Measurements from ENCODE around the gene CASP3.
"Not testable (repeated sequence)": the region's sequence is repeated elsewhere in the genome, so short reads cannot be mapped to it uniquely, and the experiment has no call there.

Gene CASP3

DNA sequence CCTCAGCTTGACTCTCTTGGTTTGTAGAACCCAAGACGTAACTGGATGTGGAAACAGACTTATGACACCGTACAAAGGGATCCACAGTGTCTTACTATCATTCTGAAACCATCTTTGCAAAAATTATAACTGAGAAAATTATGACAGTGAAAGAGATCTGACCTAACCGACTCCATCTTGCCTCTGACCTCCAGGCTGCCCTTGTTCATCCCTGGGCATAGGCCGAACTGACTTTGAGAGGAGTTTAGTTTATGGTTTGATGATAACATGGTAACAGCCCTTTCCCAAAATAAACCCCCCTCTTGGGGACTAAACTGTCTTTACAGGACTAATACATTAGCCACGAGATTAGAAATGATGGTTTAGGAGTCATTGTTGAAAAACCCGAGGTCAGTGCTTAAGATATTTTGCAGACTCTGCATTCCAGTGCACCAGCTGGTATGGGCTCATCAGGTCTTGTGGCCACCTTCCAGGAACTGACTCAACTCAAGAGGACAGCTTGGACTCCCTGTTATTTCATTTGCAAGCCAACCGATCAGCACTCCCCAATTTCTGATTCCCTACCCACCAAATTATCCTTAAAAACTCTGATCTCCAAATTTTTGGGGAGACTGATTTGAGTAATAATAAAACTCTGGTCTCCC, 49.6 kb downstream of the CASP3 start:
- H3K4me3 ChIP-seq (replicated peaks; ENCODE audit: low read depth, low read length): no peak overlapping the region
- peak; percentile 84 for DNase-seq (ENCODE audit: low read depth)
- TF ChIP-seq, protein P1, sequence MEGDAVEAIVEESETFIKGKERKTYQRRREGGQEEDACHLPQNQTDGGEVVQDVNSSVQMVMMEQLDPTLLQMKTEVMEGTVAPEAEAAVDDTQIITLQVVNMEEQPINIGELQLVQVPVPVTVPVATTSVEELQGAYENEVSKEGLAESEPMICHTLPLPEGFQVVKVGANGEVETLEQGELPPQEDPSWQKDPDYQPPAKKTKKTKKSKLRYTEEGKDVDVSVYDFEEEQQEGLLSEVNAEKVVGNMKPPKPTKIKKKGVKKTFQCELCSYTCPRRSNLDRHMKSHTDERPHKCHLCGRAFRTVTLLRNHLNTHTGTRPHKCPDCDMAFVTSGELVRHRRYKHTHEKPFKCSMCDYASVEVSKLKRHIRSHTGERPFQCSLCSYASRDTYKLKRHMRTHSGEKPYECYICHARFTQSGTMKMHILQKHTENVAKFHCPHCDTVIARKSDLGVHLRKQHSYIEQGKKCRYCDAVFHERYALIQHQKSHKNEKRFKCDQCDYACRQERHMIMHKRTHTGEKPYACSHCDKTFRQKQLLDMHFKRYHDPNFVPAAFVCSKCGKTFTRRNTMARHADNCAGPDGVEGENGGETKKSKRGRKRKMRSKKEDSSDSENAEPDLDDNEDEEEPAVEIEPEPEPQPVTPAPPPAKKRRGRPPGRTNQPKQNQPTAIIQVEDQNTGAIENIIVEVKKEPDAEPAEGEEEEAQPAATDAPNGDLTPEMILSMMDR (IDR thresholded peaks at IDR 0.05; ENCODE audit: low read length, missing control alignments): no peak

DNA sequence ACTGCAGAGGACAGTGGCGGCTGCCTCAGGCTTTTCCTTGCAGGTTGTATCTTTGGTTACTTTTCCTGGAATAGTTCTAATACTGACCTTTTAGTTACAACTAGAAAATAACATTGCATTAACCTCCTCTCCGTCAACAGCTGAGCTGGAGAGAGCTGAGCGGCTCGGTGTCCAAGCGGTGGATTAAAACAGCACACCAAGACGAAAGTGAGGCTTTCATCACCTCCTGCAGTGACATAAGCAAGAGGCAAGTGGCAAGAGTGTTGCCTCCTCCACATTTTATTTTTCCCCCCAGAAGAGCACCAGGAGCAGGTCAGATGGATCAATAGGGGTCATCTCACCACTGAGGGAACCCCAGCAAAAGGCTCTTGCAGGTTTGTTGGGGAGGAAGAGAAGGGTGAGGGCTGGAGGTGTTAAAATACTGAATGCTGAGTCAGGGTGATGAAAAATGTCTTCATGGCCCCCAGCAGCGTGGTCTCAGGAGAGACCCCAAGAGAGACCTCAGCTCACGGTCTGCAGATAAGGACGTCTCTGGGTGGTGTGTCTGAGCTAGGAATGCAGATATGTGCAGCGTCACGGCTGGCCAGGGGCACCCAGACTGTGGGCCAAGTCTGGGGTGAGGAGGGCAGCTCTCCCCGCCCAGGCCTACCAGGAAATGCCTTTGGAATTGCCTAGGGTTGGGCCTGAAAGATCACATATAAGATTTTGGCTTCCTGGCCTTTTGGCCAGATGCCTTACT, 50.3 kb downstream of the CASP3 start:
- TF ChIP-seq, protein P1 (IDR thresholded peaks at IDR 0.05; ENCODE audit: low read length, missing control alignments): no peak
- DNase-seq (ENCODE audit: low read depth): peak; percentile 66
- H3K4me3 ChIP-seq (replicated peaks; ENCODE audit: low read depth, low read length): no peak overlapping the region

DNA sequence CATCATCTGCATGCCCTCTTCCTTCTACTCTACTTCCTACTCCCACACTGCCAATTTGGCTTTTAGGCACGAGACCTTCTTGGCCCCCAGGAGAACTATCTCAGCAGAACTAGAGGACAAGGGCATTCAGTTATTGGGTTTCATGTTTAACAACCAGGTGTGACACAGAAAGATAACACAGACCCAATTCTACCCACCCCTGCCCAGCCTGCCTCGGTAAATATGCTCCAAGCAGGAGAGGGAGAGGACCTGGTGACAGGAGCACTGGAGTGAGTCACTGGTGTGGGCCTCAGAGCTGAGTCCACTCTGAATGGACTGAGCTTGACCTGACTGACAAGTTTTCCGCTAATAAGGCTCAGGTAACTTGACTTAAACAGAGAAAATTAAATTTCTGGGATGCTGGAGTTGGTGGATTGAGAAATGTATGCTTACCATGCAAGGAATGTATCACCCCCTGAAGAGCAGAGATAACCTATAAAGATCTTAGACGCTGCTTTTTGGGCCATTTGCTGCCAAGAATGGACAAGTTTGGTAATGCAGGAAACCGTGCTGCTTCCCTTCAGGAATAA, 52.5 kb downstream of the CASP3 start:
- DNase-seq (ENCODE audit: low read depth): peak; percentile 40
- H3K4me3 ChIP-seq (replicated peaks; ENCODE audit: low read depth, low read length): no peak overlapping the region
- TF ChIP-seq, protein P1 (IDR thresholded peaks at IDR 0.05; ENCODE audit: low read length, missing control alignments): no peak

DNA sequence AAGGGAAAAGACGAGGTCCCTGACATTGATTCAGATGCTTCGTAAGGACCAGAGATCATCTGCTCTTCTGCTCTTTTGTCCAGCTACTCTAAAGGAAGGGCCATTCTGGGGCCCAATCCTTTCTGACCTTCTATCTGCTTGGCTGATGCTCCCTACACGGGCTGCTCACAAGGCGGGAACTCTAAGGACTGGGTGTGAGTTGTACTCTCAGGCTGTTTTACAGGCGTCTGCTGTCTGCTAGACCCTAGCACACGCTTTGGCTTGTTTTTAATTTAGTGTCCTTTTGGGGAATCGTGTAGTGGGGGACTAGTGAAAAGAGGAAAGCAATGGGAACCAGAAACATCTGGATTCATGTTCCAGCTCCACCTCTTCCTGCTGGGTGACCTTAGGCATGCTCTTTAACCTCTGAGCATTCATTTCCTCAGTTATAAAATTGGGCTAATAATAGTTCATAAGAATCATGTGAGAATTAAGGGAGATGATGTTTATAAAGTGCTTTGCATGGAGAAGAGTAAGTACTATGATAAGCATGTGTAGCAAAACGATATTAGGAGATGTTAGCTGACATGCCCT, 53.1 kb downstream of the CASP3 start:
- DNase-seq (ENCODE audit: low read depth): no peak
- no peak overlapping the region for H3K4me3 ChIP-seq (replicated peaks; ENCODE audit: low read depth, low read length)
- TF ChIP-seq, protein P1 (IDR thresholded peaks at IDR 0.05; ENCODE audit: low read length, missing control alignments): no peak

DNA sequence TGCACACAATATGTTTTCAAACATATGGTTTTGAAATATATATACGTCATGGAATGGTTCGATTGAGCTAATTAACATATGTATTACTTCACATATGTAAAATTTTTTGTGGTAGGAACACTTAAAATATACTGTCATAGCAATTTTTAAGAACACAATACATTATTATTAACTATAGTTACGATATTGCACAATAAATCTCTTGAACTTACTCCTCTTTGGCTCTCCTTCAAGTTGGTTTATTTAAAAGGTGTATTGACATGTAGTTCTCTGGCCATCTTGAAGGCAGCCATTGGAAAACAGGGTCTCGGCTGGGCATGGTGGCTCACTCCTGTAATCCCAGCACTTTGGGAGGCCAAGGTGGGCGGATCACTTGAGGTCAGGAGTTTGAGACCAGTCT, 53.8 kb downstream of the CASP3 start:
- TF ChIP-seq, protein P1 (IDR thresholded peaks at IDR 0.05; ENCODE audit: low read length, missing control alignments): no peak
- H3K4me3 ChIP-seq (replicated peaks; ENCODE audit: low read depth, low read length): no peak overlapping the region
- no peak for DNase-seq (ENCODE audit: low read depth)

DNA sequence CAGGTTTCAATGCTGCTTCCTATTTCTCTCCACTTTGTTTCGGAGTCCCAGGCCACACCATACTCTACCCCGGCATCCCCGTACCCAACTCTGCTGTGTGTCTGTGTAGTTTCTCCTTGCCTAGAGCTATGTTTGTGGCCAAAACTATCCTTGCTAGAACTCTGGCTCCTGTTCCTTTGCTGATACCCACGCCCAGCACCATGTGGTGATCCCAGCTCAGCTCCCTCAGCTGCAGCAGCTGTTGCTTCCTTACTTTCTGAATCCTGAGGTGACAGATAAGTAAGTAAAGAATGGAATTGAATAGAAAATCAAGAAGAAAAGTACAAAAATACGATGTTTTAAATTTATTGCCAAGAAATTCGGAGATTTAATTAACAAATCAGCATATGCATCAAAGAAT, 55.8 kb downstream of the CASP3 start:
- no peak overlapping the region for H3K4me3 ChIP-seq (replicated peaks; ENCODE audit: low read depth, low read length)
- no peak for DNase-seq (ENCODE audit: low read depth)
- TF ChIP-seq, protein P1 (IDR thresholded peaks at IDR 0.05; ENCODE audit: low read length, missing control alignments): no peak

DNA sequence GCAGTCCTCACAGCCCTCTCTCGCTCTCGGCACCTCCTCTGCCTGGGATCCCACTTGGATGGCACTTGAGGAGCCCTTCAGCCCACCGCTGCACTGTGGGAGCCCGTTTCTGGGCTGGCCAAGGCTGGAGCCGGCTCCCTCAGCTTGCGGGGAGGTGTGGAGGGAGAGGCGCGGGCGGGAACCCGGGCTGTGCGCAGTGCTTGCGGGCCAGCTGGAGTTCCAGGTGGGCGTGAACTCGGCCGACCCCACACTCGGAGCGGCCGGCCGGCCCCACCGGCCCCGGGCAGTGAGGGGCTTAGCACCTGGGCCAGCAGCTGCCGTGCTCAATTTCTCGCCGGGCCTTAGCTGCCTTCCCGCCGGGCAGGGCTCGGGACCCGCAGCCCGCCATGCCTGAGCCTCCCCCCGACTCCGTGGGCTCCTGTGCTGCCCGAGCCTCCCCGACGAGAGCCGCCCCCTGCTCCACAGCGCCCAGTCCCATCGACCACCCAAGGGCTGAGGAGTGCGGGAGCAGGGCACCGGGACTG, 57.4 kb downstream of the CASP3 start:
- not testable (repeated sequence) for DNase-seq (ENCODE audit: low read depth); H3K4me3 ChIP-seq (replicated peaks; ENCODE audit: low read depth, low read length)
